Adrenal gland (tissue), 5 donors: Measurements from ENCODE around the gene VEGFC.

Experiments
- POLR2A ChIP-seq, 2 donors: fragments of 450-650 bp; IDR thresholded peaks; one replicate each; pipeline ENCODE4 v1.6.1; 2017; ENCODE audit warnings: antibody characterized with exemption in 2 of 2, mild to moderate bottlenecking in 2 of 2, moderate library complexity in 1 of 2
- TF ChIP-seq, protein P1 (sequence below), 6 experiments: fragments of 450-650 bp in 4 of 6; fragments of 200-600 bp in 2 of 6; sonication (generic) in 1 of 6; IDR thresholded peaks; 1 replicate in 5 of 6; 2 replicates in 1 of 6; pipeline versions ENCODE4 v1.5.1 to v1.8.0; 2016 to 2021; ENCODE audit warnings: antibody characterized with exemption in 6 of 6, mild to moderate bottlenecking in 2 of 6, moderate library complexity in 1 of 6
- donor health status: DM: no; HTN: no; CAD: no.

- TF ChIP-seq POLR2A (IDR thresholded peaks at IDR 0.05), result no peak
- TF ChIP-seq, protein P1, sequence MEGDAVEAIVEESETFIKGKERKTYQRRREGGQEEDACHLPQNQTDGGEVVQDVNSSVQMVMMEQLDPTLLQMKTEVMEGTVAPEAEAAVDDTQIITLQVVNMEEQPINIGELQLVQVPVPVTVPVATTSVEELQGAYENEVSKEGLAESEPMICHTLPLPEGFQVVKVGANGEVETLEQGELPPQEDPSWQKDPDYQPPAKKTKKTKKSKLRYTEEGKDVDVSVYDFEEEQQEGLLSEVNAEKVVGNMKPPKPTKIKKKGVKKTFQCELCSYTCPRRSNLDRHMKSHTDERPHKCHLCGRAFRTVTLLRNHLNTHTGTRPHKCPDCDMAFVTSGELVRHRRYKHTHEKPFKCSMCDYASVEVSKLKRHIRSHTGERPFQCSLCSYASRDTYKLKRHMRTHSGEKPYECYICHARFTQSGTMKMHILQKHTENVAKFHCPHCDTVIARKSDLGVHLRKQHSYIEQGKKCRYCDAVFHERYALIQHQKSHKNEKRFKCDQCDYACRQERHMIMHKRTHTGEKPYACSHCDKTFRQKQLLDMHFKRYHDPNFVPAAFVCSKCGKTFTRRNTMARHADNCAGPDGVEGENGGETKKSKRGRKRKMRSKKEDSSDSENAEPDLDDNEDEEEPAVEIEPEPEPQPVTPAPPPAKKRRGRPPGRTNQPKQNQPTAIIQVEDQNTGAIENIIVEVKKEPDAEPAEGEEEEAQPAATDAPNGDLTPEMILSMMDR (IDR thresholded peaks at IDR 0.05), result no peak
Observed at GRCh38 chr4:176830971-176831370, 38.2 kb upstream of the VEGFC start.
